GM19468 (cell line): ENCODE results near the gene DGKD.

Source experiments
- ATAC-seq: cut with Tn5 transposase; IDR thresholded peaks from one replicate; pipeline ENCODE4 v1.9.1; 2021; ENCODE audit warnings: mild to moderate bottlenecking, moderate library complexity, moderate number of reproducible peaks; ENCODE audit not compliant: unreplicated experiment; ENCODE audit errors: extremely low read depth

The DGKD gene, protein sequence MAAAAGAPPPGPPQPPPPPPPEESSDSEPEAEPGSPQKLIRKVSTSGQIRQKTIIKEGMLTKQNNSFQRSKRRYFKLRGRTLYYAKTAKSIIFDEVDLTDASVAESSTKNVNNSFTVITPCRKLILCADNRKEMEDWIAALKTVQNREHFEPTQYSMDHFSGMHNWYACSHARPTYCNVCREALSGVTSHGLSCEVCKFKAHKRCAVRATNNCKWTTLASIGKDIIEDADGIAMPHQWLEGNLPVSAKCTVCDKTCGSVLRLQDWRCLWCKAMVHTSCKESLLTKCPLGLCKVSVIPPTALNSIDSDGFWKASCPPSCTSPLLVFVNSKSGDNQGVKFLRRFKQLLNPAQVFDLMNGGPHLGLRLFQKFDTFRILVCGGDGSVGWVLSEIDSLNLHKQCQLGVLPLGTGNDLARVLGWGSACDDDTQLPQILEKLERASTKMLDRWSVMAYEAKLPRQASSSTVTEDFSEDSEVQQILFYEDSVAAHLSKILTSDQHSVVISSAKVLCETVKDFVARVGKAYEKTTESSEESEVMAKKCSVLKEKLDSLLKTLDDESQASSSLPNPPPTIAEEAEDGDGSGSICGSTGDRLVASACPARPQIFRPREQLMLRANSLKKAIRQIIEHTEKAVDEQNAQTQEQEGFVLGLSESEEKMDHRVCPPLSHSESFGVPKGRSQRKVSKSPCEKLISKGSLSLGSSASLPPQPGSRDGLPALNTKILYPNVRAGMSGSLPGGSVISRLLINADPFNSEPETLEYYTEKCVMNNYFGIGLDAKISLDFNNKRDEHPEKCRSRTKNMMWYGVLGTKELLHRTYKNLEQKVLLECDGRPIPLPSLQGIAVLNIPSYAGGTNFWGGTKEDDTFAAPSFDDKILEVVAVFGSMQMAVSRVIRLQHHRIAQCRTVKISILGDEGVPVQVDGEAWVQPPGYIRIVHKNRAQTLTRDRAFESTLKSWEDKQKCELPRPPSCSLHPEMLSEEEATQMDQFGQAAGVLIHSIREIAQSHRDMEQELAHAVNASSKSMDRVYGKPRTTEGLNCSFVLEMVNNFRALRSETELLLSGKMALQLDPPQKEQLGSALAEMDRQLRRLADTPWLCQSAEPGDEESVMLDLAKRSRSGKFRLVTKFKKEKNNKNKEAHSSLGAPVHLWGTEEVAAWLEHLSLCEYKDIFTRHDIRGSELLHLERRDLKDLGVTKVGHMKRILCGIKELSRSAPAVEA

DNA sequence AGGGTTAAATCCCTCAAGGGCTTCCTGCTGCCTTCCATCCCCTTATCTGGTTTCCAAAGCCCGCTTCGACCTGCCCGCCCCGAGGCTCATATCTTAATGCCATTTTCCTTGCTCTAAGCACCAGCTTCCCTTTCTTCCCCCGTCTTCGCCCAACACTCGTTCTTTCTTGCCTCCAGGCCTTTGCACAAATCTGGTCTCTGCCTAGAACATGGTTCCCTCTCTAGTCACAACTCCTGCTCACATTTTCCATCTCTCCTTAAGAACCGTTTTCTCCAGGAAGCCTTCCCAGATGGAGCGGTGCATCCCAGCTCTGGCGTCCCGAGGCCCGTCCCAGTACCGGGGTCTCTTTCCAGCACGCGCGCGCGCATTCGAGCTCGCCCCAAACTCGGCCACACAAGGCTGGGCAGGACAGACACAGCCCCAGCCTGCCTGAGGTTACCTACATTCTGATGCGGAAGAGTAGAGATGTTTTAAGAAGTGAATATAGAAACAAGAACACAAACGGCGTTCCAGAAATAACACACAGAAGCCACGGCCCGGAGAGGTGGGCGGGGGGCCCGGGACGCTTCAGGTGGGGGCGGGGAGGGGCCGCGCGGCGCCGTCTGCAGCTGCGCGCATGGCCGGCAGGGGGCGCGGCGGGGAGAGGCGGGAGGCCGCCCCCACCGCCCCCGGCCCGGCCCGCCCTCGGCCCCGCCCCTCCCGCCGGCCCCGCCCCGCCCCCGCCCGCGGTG, at the start of gene DGKD:
DGKD (plus strand) TSS at position 726 of the 731 bp plus-strand sequence. CDS start 25 bp downstream, outside the sequence.
- no peak for ATAC-seq

DNA sequence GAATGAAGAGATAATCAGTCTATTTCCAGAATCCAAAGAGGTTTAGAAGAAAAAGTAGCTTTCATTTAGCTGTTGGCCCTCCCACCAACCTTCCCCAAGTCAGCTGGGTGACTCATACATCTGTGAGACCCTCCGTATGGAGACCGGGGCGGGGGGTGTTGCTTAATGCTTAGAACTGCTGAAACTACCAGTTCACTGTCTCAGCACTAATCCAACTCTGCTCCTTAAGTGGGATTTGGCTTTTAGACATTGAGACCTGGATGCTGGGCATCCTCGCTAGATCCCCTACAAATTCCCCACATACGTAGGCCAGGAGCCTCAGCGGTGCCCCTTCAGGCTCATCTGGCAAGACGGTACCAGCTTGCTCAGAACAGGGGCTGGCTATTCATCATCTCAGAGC, 46.7 kb upstream of the DGKD start, which contains the start of gene SAG:
SAG (plus strand) TSS at position 252 of the 400 bp plus-strand sequence. CDS start 1,374 bp downstream, outside the sequence.
- ATAC-seq: no peak

DNA sequence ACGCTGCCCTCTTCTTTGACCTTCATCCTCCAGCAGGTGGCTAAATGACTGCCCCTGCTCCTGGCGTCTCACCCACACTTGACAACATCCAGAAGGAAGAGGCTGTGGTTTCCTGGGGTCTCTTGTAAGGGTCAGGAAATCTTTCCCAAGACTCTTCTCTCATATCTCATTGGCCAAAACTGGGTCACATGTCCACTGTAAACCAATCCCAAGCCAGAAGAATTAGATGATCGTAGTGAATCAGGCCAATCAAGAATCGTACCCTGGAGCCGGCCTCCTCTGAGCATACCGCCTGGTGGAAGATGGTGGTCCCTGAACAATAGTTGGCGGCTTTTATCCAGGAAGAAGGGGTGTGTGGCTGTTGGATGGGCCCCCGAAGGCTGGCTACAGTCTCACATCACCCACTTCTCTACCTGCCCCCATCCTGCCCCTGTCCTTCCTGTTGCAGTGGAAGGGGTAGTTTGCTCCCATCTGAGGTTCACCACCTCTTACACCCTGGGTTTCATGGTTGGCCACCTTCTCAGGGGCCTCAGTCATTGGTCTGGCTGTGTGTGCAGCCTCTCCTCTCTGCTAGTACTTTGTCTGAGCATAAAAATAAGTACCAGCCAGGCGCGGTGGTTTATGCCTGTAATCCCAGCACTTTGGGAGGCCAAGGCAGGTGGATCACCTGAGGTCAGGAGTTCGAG, 42.9 kb upstream of the DGKD start:
- ATAC-seq: no peak

DNA sequence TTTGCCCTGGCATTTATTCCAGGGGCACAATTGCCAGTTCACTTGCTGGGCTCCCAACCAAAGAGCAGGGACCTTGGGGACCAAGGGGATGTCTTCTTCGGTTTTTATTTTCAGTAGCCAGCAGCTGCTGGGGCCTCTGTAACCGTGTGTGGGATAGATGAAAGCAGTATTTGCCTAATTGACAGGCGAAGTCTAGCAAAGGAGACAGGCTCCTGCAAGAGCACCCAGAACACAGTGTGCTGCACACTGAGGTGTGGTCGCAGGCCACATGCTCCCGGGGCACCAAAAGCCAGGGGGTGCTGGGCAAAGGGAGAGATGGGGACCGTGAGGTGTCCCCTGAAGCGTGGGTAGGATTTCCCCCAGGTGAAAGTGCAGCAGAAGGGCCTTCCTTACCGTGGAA, 41.4 kb upstream of the DGKD start:
- ATAC-seq: no peak

DNA sequence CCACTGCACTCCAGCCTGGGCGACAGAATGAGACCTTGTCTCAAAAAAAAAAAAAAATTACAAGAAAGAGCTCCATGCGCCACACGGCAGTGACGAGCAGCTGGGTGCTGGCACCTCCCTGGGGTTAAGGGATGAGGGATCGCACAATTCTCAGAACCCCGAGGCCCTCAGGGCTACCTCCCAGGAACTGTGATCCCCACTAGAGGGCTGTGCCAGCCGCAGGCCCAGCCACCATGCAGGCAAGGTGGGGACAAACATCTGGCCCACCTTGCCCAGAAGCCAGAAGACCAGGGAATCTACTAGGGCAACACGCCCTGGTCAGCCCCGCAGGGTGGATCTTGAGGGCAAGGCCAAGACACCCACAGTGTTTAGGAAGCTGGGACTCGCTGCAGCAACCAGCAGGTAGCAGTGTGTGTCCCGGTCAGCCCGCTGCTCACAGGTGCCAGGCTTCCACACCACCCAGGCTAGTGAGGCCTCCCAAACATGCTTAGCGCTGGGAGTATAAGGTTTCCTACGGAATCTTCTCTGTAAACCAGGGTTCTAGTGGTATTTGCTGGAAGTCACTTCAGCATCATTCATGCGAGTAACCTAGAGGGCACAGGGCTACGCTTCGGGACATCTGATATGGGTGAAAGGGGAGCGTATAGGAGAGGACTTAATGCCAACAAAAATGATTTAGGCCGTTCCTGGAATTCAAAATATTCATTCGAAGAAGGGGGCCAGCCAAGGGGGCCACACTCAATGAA, 39.9 kb upstream of the DGKD start:
- ATAC-seq: no peak

DNA sequence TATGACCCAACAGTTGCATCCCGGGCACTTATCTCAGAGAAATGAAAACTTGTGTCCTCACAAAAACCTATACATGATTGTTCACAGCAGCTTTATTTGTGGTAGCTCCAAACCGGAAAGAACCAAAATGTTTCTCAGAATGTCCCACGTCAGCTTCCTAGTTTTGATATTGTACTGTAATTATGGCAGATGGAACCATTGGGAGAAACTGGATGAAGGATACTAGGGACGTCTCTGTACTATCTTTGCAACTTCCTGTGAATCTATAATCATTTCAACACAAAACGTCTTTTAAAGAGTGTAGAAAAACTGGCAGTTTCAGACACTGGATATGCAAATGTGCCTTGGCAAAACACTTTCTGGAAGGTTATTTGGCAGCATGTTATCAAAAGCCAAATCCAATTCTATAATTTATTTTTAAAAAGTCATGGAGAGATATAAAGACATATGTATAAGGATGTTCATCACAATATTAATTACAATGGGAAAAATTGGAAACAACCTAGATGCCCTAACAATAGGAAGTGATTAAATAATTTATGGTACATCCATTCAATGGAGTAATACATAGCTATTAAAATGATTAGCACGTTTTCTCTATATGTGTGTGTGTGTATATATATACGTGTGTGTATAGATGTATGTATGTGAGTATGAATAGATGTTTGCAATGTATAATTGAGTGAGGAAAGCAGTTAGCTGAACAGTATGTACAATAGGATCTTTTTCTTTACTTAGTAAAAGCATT, 36.9 kb upstream of the DGKD start:
- ATAC-seq: no peak

DNA sequence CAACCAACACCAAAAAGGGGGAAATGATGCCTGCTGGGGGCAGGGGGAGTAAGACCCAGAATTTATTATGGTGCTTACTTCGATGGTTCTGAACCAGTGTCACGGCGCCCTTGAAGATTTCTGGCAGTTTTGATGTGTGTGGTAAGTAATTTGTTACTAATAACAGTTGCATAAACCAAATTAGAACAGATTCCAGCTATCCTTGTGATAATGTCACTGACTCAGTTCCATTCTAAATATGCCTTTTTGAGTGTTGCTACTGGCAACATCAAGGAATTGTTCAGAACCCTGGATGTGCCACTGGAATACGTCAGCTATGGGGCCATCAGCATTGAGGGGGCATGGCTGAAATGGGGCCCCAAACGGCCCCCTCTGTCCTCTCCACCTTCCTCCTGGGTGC, 35.0 kb upstream of the DGKD start:
- no peak for ATAC-seq

DNA sequence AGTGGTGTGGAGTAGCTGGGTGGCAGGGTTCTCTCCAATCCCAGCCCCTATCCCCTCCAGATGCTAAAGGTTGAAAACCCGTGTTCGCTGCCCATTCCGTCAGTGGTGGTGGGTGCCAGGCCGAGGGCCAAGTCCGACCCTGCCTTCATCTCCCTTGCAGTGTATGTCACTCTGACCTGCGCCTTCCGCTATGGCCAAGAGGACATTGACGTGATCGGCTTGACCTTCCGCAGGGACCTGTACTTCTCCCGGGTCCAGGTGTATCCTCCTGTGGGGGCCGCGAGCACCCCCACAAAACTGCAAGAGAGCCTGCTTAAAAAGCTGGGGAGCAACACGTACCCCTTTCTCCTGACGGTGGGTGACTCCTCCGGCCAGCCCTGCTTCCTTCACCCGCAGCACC, 33.8 kb upstream of the DGKD start:
- no peak for ATAC-seq

DNA sequence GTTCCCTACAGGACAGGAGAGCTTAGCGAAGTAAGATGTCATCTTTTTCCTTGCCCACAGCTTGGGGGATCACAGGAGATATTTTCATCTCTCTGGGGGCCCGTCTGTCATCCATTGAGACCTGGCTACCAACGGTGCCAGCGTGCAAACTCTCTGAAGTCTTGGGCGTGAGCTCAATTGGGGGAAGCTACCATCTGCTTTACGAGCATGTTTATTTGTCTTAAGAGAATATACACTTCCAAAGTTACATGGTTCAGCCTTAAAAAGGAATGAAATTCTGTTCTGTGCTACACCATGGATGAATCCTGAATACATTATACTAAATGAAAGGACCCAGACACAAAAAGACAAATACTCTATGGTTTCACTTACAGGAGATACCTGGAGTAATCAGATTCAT, 33.1 kb upstream of the DGKD start:
- no peak for ATAC-seq

DNA sequence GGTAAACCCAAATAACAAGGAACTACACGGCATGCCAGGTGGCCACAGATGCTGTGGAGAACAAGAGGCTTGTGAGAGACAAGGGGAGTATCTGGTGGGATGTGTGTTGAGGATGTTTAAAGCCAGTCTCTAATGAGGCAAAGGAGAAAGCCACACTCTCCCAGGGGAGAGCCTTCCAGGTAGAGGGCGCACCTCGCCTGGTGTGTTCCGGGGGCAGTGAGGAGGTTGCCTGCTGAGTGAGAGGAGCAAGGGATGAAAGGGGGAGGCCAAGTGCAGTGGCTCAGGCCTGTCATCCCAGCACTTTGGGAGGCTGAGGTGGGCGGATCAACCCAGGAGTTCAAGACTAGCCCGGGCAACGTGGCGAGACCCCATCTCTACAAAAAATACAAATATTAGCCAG, 30.4 kb upstream of the DGKD start:
- no peak for ATAC-seq

DNA sequence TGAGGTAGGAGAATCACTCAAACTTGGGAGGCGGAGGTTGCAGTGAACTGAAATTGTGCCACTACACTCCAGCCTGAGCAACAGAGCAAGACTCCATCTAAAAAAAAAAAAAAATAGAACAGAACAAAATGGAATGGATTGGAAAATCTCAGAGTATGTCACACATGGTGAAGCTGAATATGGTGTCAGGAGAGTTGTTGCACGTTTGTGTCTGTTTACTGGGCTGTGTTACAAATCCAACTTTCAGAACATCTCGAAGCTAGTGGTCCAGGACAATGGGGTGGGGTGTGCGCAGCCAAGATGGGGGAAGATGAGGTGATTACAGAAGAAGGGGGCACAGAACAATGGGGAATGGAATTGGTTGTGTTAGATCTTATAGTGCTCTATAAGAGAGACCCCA, 29.0 kb upstream of the DGKD start:
- no peak for ATAC-seq

DNA sequence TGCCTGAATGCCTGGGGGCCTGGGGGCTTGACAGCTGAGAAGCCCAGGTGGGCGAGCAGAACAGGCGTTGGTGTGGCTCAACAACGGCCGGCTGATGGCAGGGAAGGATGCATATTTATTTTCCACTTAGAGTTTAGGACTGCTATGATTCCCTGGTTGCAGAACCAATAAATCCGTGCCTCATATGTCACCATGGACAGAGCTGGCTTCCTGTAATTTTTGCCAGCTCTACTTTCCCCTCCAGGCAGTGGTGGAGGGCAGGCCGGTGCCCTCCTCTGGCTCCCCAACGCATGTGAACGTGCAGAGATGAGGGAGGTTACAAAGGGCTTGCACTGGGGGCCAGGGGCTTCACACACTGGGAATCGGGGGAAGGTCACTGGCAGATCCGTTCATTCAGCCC, 28.5 kb upstream of the DGKD start:
- no peak for ATAC-seq

DNA sequence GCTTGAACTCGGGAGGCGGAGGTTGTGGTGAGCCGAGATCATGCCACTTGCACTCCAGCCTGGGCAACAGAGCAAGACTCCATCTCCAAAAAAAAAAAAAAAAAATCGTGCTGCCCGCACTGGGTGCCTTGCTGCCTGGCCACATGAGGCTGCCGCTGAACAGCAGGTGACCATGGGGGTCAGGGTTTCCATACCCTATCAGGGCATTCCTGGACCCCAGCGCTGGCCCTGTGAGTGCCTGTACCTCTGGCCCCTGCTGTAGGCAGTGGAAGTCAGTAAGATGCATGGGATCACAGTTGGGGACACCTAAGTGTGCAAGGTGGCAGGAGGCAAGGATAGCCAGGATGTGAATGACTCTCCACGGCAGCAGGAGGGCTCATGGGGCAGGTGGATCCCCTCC, 27.8 kb upstream of the DGKD start:
- ATAC-seq: no peak

DNA sequence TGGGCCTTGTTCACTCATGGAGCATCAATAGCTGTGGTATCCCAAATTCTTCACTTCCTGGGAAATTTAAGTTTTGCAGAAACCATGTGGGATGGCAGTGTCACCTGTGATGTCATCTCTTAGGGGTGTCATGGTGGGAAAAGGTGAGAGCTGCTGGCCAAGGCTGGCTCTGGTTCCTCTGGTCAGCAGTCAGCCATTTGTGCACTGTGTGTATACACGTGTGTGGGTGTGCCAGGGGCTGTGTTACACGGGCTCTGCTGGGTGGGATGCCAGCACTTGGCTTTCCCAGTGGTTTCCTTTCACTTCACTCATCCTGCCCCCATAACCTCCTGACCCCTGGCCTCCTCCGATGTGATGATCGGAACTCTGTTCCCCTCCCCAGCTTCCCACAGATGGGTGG, 25.4 kb upstream of the DGKD start:
- no peak for ATAC-seq

DNA sequence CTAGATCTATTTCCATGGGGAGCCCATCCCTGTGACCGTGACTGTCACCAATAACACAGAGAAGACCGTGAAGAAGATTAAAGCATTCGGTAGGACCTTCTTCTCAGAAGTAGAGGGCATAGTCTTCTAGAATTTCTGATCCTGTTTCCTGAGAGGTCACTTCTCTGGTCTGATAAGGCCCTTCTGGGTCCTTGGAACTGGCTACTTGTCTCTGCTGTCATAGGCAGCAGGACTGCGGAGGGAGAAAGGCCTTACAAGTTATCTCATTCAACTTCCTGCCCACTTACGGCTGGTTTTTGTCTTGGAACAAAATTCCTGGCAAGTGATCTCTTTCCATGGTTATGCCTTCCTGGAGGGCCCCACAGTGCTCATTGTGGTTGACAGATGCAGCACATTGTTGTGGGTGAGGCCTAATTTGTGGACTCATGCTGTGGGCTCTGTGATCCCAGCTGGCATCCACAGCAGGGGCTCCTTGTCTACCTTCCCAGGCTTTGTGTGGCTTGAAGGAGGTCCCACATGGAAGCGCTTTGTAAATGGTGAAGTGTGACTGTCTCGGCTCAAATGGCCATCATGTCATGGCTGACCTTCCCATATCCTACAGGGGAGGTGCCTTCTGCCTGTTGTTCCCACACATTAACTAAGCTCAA, 24.7 kb upstream of the DGKD start:
- no peak for ATAC-seq

DNA sequence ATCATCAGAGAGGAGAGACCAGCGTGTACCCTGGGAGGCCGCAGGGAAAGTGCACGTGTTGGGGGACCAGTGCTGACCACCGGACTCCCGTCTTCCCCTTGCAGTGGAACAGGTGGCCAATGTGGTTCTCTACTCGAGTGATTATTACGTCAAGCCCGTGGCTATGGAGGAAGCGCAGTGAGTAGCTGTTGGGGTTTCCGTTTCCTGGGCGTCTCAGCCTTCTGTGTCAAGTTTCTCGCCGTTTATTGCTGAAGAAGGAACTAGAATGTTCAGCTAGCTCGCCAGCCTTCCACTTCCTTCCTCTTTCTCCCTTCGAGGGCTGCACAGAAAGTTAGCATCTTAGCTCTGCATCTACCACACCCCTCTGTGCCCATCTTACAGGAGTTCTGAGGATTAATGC, 22.8 kb upstream of the DGKD start:
- ATAC-seq: peak; percentile 70

DNA sequence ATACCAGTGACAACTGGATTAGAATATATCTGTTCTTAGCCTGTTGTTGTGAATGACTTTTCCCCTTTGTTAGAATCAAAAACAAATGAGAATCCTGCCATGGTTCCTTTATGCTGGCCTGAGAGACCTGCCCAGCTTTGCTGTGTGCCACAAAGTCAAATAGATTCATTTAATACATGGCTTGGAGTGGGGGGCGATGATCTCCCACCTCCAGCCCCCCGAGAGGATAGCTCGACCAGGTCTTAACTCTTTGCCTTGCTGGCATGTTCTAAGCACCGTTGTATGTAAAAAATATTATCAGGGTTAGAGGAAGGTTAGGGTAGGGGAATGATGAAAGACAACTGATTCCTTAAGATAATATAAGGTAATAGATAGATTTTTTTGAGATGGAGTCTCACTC, 22.2 kb upstream of the DGKD start:
- no peak for ATAC-seq

DNA sequence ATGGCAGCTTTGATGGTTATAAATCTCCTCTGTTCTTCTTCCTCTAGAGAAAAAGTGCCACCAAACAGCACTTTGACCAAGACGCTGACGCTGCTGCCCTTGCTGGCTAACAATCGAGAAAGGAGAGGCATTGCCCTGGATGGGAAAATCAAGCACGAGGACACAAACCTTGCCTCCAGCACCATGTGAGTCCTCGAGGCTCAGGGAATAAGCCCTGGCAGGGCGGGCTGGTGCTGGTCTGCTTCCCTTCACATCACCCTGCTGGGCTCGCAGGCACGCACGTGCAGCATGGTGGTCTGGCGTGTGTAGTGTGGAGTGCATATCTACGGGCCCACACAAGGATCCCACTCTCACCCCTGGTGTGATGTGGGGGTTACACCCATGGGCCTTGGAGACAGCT, 19.4 kb upstream of the DGKD start:
- ATAC-seq: no peak
